NCI-H345 treated with DMSO at 0.1 percent for 48 hours (cell line): Measurements from ENCODE around the gene ELAVL1.
"Not testable (repeated sequence)": the region's sequence is repeated elsewhere in the genome, so short reads cannot be mapped to it uniquely, and the experiment has no call there.

Experiments
- DNase-seq: peaks from one replicate; lab custom pipeline; 2025; ENCODE audit not compliant: unreplicated experiment; lab: John Stamatoyannopoulos, UW

ELAVL1 gene

DNA sequence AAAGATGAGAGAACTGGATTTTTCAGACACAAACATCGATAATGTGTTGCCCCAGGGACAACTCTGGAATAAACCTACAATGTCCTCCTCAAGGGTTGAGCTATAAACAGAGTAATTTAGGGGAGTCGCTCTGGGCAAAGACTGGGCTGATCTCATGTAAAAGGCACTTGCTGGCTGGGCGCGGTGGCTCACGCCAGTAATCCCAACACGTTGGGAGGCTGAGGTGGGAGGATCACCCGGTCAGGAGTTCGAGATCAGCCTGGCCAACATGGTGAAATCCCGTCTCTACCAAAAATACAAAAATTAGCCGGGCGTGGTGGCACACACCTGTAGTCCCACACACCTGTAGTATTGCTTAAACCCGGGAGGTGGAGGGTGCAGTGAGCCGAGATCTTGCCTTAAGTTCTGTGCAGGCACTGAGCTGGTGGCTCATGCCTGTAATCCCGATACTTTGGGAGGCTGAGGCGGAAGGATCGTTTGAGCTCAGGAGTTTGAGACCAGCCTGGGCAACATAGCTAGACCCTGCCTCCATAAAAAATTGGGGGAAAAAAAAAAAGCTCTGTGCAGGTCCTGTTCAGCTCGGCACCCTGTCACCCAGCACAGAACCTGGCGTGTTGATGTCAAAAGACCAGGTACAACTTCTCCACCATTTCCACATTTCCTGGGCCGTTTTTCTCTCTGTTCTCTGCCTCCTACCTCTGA is 63.4 kb downstream of the ELAVL1 start:
- no peak for DNase-seq

DNA sequence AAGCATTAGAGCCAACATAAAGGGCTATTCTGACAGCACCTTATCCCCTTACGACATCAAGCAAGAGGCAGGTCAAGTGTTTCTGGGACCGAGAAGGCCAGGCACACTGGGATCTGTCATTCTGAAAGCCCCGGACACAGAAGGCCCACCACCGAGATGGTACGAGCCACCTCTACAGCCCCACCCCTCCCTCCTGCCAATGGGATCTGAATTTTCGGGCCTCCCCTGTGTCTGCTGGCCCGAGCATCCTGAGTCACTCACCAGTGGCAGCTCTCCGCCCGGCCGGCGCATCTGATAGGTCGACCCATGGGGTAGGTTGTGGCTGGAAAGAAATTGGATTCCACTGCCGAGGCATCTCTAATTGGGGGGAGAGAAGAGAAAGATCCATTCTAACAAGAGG is 64.6 kb downstream of the ELAVL1 start:
- DNase-seq = no peak

DNA sequence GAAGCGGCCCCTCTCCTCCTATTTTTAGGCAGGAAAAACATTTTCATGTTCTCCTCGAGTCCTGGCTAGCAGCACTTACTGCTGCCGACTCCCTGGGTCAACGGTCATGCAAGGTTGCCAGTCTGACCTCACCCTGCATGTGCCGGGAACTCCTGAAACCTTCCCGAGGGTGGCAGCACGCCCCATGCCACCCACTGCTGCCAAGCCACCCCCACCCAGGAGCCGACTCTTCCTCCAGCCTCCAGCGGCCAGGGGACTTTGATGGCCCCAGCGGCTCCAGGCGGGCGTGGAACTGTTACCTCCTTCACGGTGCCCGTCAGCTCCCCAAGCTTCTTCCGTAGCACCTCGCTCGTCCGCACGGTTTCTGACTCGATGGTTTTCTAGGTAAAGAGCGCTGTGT is 70.7 kb downstream of the ELAVL1 start:
- no peak for DNase-seq

DNA sequence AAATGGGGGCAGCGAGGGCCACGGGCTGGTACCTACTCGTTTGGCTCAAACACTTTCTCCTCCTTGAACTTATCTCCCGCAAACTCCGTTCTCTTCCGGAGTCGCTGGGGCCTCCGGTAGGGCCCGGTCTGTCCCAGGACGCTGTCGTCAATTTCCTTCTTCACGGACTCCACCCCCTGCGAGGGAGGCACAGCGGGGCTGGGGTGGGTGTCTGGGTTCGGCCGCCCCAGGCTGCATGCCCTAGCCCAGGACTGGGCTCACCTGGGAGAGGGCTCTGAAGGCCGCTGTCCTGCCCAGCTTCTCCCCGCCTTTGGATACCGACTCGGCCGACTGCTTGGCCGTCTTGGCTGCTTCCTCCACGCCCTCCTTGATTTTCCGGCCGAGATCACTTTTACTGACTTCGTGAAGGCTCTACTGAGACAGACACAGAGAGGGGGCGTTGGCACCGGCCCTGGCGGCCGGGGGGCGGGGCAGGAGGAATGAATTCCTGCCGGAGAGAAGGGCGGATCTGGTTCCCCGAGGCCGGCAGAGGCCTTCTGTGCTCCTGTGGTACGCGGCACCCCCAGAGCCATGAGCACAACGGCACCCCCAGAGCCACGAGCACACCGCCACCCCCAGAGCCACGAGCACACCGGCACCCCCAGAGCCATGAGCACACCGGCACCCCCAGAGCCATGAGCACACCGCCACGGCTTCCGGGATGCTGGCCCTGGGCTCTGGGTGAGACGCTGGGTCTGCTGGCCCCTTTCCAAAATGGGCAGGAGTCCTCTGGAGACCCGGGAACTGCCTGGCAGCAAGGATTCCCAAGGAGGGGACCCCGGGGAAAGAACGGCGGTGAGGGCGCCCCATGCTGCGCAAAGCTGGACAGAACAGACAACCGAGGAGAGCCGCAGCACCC is 71.4 kb downstream of the ELAVL1 start:
- no peak for DNase-seq

DNA sequence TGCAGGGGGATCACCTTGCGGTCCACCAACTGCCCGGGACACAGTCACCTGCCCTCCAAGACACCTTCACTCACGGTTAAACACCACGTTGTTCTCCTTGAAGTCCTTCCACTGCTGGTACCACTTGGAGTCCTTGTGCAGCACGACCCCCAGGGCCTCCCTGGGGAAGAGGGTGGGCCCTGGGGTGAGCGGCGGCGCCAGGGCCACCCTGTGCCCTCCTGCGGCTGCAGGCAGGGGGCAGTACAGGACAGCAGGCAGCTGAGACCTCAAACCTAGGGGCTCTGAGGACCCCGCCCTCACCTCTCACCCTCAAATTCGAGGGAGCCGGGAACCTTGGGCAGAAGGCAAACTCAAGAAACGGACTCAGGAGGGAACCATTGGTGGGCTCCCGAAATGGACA is 72.0 kb downstream of the ELAVL1 start:
- DNase-seq = no peak

DNA sequence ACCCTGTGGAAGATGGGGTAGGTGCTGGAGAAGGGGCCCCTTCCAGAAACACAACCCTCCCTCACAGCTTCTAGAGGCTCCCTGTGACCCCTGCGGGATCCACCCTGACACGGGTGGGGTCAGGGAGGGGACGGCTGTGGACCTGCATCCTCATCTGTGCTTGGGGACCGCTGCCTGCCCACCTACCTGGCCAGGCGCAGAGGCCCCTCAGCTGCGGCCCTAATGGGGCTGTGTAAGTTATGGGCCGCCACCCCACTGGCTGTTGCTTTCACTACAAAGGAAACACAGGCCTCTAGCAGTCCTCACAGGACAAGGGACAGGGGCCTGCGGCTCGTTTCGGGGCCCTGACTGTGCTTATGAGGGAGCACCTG is 72.5 kb downstream of the ELAVL1 start:
- DNase-seq = no peak

DNA sequence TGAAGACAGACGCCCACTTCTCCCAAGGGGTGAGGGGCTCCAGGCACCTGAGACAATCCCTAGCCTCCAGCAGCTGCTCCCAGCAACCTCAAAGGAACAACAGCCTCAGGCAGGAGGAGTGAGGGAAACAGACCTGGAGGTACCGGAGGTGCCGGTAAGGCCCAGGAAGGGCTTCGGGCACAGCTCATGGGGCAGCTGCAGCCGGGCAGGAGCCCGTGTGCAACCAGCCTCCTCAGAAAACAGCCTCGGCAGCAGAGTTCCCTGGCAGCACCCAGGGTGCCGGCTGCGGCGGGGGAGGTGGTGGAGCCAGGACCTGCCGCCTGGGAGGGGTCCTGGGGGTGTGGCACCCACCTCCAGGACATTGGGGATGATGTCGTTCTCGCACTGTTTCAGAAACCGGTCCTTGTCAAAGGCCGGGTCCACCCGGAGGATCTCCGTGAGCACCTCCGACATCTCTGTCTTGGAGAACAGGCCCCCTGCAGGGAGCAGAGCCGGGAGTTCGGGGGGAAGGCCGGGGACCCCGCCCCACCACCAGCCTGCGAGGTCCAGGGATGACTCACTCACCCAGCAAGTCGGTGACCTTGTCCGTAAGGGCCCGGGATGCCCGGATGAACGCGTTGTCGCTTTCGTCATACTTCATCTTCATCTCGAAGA is 73.0 kb downstream of the ELAVL1 start:
- no peak for DNase-seq

DNA sequence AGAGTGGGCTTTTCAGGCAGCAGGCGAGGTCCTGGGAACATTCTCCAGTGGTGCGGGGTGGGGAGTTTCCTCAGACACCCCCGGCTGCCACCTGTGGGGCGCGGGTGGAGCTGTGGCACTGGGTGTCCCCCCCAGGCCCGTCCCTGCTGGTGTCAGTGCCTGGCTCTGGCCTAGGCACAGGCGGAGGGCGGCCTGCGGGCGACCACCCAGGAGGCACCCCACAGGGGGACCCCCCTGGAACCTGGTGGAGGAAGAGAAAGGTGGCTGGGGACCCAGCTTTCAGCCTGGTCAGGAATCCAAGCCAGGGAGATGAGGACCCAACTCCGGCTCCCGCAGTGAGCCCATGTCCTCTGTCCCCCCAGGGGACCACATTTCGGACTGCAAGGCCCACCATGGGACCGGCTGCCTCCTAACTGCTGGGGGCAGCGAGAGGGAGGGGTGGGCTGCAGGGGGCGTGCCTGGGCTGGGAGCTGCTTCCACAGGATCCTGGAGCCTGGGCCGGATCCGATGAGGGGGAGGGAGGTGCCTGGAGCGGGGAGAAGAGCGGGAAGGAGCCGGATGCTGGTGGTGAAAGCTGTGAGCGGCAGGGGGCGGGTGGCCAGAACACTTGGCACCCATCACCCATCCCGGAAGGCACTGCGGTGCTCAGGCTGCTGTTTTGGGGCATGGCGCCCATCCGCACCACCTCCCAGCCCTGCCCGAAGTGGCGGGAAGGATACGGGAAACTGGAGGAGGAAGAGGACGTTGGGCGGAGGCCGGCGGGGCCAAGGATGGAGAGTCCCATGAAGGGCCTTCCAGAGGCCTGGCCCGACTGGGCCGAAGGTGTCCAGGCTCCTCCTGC is 74.0 kb downstream of the ELAVL1 start:
- no peak for DNase-seq

DNA sequence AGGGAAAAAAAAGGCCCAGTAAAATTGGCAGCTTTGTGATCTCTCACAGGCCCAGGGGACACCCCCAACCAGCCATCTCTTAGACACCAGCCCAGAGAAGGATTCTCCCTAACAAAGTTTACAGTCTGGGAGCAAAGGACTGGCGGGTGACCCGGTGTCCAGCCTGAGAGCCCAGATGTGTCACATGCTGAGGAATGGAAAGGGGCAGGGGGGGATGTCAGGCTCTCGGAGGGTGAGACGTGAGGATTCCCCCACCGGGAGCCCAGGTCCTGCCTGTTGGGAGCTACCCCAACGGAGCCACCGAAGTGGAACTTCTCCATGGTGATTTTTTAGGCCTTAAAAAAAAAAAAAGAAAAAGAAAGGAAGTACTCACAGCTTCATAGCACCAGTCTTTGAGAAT is 74.7 kb downstream of the ELAVL1 start:
- no peak for DNase-seq

DNA sequence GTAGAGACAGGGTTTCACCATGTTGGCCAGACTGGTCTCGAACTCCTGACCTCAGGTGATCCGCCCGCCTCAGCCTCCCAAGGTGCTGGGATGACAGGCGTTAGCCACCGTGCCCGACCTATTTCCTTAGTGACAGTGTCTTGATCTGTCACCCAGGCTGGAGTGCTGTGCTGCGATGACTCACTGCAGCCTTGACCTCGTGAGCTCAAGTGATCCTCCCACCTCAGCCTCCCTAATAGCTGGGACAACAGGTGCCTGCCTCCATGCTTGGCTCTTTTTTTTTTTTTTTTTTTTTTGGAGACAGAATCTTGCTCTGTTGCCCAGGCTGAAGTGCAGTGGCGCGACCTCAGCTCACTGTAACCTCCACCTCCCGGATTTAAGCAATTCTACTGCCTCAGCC is 75.4 kb downstream of the ELAVL1 start:
- not testable (repeated sequence) for DNase-seq

DNA sequence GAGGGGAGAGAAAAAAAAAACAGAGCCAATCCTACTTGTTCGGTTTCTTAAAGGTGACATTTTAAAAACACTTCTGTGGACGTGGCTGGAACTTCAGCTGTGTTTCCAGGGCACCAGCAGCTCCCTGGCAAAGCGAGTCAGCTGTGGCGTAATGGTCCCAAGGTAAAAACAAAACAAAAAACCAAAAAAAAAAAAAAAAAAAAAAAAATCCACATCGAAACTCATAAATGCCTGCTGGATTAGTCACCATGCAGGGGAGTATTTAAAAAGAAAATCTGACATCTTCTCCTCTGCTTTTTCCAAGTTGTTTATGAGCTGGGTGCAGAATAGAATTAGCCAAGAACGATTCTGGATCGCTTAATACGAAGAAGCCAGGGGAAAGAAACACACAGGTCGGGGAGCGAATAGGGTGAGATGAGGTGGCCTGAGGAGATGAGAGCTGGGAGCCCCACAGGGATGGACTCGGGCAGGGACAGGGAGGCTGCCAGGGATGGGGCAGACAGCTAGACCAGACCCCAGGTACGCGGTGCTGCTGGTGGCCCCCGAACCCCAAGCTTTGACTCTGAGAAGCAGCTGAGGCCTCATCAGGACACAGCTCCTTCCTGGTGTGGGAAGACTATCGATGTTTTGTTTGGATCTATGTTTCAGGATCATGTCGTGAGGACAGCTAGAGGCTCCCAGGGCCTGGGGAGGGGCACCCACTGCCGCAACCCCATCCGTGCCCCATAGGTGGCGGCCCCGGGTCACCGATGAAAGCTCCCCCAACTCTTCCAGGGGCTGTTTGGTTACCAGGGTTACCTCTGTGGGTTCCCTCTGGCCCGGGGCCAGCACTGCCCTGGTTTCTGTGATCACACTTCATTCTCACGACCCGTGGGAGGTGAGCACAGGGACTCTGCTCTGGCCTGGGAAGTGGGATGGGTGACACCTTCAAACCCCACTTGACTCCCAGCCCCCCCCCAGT is 76.4 kb downstream of the ELAVL1 start:
- DNase-seq = no peak

DNA sequence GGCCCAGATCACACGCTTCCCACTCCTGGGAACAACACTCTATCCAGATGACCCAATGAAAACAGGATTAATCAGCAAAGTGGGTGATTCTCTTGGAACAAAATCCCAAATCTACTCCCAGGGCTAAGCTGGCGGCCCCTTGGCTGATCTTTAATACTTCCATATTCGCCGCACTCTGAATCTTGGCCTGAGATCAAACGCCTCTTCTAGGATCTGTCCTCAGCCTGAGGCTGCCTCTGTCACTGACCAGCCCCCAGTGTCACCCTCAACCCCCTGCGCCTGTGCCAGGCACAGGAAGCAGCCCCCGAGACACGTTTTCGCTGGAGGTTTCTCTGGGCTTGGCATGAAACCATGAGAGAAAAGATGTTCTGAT is 77.1 kb downstream of the ELAVL1 start:
- no peak for DNase-seq

DNA sequence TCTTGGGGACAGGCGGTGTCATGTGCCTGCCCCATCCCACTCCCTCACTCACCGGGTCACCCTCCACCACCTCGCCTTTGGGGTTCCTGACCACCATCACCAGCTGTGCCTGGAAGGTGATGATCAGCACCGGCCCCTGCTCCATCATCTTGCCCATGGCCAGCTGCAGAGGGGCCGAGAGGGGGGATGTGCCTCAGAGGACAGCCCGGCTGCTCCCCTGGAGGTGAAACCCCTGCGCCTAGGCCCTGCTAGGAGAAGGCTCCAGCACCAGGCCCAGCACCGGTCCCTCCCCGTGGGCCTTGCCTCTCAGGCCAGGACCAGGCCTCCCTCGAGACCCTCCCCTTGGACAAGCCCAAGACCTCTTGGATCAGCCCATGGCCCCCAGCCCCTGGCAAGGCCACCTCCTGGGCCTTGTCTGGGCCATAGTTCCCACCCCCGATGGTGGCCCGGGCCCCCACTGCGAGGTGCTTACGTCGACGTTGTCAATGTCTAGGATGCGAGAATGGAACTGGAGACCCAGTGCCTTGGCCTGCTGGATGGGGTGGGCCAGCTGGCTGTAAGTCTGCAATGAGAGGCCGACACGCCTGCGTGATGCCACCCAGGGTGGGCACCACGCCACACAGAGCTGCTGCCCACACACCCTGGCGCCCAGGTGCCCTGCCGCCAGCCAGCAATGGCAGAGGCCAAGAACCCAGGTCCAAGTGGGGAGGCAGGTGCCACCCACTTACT is 77.7 kb downstream of the ELAVL1 start:
- no peak for DNase-seq

DNA sequence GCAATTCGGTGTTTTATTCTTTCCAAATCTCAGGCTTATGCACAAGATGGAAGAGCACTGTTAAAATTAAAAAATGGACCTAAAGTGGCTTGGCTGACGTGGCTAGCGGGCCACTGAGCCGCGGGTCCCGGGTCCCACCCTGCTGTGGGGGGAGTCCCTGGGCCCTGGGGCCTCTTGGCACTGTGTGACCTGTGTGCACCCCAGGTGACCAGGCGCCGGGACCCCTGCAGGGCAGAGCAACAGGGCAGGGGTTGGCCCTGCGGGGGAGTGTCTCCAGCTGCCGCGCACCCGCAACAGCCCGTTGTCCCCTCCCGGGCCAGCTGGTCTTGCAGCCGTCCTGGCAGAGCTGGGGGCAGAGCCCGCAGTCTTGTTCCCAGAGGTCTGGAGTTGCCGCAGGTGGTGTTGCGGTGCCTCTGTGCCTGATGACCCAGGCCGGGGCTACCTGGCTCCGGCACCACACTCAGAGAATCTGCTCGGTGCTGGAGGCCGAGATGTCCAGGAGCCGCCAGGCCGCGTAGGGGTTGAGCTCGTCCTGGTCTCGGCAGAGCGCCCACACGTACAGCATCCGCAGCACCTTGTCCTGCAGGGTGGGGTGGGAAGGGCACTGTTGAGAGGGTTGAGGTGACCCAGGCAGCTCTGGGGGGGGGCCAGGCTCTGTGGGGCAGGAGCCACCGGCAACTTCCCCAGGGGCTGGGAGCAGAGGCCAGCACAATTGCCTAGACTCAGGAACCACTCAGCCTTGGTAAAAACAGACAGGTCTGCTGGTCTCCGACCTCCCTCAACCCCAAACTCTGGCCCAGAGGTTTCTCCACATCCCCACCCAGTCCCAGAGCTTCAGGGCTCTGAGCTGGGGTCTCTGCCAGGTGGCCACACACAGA is 78.5 kb downstream of the ELAVL1 start:
- no peak for DNase-seq

DNA sequence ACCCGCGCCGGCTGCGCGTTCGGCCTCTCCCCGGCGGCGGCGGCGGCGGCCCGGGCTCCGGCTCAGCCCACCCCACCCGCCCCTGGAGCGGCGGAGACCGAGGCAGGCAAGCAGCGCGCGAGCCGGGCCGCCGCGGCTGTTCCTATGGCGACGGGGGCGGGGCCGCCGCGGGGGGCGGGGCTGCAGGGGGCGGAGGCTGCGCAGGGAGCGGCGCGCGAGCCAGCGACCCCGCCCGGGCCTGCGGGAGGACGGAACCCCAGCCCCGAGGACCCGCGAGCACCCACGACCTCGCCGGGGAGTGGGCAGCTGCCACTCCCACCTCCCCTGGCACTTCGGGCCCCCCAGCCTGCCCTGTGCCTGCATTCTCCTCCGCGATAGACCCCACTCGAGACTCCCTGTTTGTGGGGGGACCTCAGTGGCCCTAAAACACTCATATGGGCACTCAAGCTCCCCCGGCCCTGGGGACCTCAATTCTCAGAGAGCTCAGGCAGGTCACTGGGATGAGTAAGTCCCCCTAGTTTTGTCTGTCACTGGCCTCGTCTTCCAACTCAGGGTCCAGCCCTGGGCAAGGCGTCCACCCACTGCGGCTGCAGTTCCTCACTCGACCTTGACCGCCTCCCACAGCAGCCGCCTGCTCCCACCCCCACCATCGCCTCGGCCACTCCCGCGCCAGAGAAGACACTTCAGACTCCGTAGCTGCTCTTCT is 79.3 kb downstream of the ELAVL1 start, which contains the start of gene CTXN1:
TSS of gene CTXN1 (minus strand) at position 115 of the 706 bp plus-strand sequence. CDS start 597 bp downstream, outside the sequence.
- peak; percentile 17 for DNase-seq

DNA sequence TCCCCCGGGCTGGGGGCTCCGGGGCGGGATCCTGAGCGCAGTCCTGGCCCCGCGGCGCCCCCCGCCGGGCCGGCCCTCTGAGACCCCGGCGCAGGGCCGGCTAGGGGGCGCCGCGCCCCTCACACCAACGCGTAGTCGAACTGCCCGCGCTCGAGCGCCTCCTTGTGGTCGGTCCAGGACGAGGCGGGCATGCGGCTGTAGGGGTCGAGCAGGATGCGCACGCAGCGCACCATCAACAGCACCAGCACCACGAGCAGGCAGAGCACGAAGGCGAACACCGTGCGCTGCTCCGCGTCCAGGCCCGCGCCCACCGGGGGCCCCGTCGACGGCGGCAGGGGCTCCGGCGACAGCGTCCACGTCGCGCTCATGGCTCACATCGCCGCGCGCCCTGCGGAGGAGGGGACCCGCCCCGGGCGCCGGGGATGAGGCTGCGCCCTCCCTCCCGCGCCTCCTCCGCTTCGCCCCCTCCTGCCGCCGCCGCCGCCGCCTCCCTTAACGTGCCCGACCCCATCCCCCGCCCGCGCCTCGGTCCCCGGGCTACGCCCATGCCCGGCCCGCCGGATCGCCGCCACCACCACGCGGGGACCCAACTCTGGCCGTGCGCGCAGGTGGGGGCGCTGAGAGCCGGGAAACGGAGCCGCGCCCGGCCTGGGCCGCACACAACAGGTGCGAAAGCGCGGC is 80.1 kb downstream of the ELAVL1 start:
- peak; percentile 54 for DNase-seq

DNA sequence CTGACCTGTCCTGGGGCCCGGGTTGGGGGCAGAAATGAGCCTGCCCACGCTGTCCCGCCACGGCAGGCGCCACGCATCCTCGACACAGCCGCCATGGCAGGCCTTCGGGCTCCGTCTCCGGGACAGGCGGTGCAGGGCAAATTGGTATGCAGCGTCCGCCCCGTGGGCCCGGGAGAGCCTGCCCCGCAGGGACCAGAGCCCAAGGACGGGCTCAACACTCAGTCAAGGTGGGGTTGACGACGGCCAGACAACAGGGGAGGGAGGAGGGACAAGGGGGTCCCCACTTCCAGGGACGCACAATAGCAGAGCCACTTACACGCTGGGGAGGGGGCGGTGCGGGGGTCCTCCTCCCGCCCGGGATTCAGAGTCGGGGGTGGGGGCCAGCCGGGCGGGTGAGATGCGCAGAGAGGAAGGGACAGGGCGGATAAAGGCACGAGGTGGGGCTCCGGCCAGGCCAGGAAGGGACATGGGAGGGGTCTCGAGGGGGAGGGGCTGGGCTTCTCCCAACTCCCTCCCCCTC is 80.7 kb downstream of the ELAVL1 start:
- no peak for DNase-seq
